ENCODE measurements around the gene ASF1B. TPM values are rescaled to one million over a fixed set of nuclear protein-coding genes. Genes with fewer than 3 reads are reported as not detected.
A peak's percentile ranks its signal among the peaks of the same experiment; 100 is the strongest.
"Not testable (repeated sequence)": the region's sequence is repeated elsewhere in the genome, so short reads cannot be mapped to it uniquely, and the experiment has no call there.

The ASF1B gene
- total and polyA plus RNA-seq, 9 donors, result 6.6 to 15.1 (median 12.5) TPM

- Histone ChIP-seq H3K4me1 (ENCODE audit: control insufficient read depth, insufficient read depth, low read length) (peaks cover 29% of the 10 kb centered on the region), H3K36me3 (ENCODE audit: control insufficient read depth, insufficient read depth, low read length) (peaks cover 29% of the 10 kb centered on the region), H3K4me3 (ENCODE audit: low read length) (no peak overlapping the region), H3K27me3 (ENCODE audit: control insufficient read depth, insufficient read depth, low read length) (no peaks in the 10 kb centered on the region), H3K9me3 (replicated peaks; ENCODE audit: control insufficient read depth, low read depth, low read length) (no peaks in the 10 kb centered on the region), H3K27ac (ENCODE audit: low read length) (peak overlapping the region; percentile 90)
- WGBS (ENCODE audit: insufficient coverage), result 33% methylated on average over 3 of the region's 10 CpGs
- DNase-seq, result peak; percentile 37
Observed at GRCh38 chr19:14150041-14150769, 13.8 kb upstream of the ASF1B start.

- no peaks in the 10 kb centered on the region for H3K27me3 ChIP-seq (ENCODE audit: control insufficient read depth, insufficient read depth, low read length)
- no peak overlapping the region for H3K4me3 ChIP-seq (ENCODE audit: low read length)
- no peaks in the 10 kb centered on the region for H3K9me3 ChIP-seq (replicated peaks; ENCODE audit: control insufficient read depth, low read depth, low read length)
- peak; percentile 94 for DNase-seq
- peaks cover 29% of the 10 kb centered on the region for H3K4me1 ChIP-seq (ENCODE audit: control insufficient read depth, insufficient read depth, low read length)
- WGBS (ENCODE audit: insufficient coverage), result 5% methylated on average over 6 of the region's 21 CpGs
- H3K36me3 ChIP-seq (ENCODE audit: control insufficient read depth, insufficient read depth, low read length), result peaks cover 24% of the 10 kb centered on the region
- peak overlapping the region; percentile 90 for H3K27ac ChIP-seq (ENCODE audit: low read length)
Observed at GRCh38 chr19:14149509-14149994, 13.2 kb upstream of the ASF1B start.

- Histone ChIP-seq H3K36me3 (ENCODE audit: control insufficient read depth, insufficient read depth, low read length) (peaks cover 24% of the 10 kb centered on the region), H3K27ac (ENCODE audit: low read length) (peak overlapping the region; percentile 90), H3K27me3 (ENCODE audit: control insufficient read depth, insufficient read depth, low read length) (no peaks in the 10 kb centered on the region), H3K4me3 (ENCODE audit: low read length) (no peak overlapping the region), H3K4me1 (ENCODE audit: control insufficient read depth, insufficient read depth, low read length) (peaks cover 29% of the 10 kb centered on the region), H3K9me3 (replicated peaks; ENCODE audit: control insufficient read depth, low read depth, low read length) (no peaks in the 10 kb centered on the region)
- 35% methylated on average over 4 of the region's 13 CpGs for WGBS (ENCODE audit: insufficient coverage)
- no peak for DNase-seq
Observed at GRCh38 chr19:14148751-14149410, 12.5 kb upstream of the ASF1B start.

- DNase-seq, result peak; percentile 87
- H3K27me3 ChIP-seq (ENCODE audit: control insufficient read depth, insufficient read depth, low read length), result no peaks in the 10 kb centered on the region
- peaks cover 29% of the 10 kb centered on the region for H3K4me1 ChIP-seq (ENCODE audit: control insufficient read depth, insufficient read depth, low read length)
- H3K4me3 ChIP-seq (ENCODE audit: low read length), result no peak overlapping the region
- WGBS (ENCODE audit: insufficient coverage), result 23% methylated on average over 18 of the region's 20 CpGs
- no peaks in the 10 kb centered on the region for H3K9me3 ChIP-seq (replicated peaks; ENCODE audit: control insufficient read depth, low read depth, low read length)
- H3K36me3 ChIP-seq (ENCODE audit: control insufficient read depth, insufficient read depth, low read length), result peaks cover 23% of the 10 kb centered on the region
- H3K27ac ChIP-seq (ENCODE audit: low read length), result peak overlapping the region; percentile 56
Observed at GRCh38 chr19:14147797-14148605, 11.6 kb upstream of the ASF1B start.

GRCh38 chr19:14146789-14147216 is 10.4 kb upstream of the ASF1B start:
- H3K27me3 ChIP-seq (ENCODE audit: control insufficient read depth, insufficient read depth, low read length), result no peaks in the 10 kb centered on the region
- H3K4me1 ChIP-seq (ENCODE audit: control insufficient read depth, insufficient read depth, low read length), result peaks cover 29% of the 10 kb centered on the region
- WGBS (ENCODE audit: insufficient coverage), result 25% methylated on average over 6 of the region's 7 CpGs
- H3K9me3 ChIP-seq (replicated peaks; ENCODE audit: control insufficient read depth, low read depth, low read length), result no peaks in the 10 kb centered on the region
- DNase-seq, result no peak
- no peak overlapping the region for H3K4me3 ChIP-seq (ENCODE audit: low read length)
- H3K27ac ChIP-seq (ENCODE audit: low read length), result no peak overlapping the region
- peaks cover 11% of the 10 kb centered on the region for H3K36me3 ChIP-seq (ENCODE audit: control insufficient read depth, insufficient read depth, low read length)

- H3K4me3 ChIP-seq (ENCODE audit: low read length); H3K36me3 ChIP-seq (ENCODE audit: control insufficient read depth, insufficient read depth, low read length); H3K27me3 ChIP-seq (ENCODE audit: control insufficient read depth, insufficient read depth, low read length); H3K9me3 ChIP-seq (replicated peaks; ENCODE audit: control insufficient read depth, low read depth, low read length); H3K27ac ChIP-seq (ENCODE audit: low read length); DNase-seq: not testable (repeated sequence)
- 93% methylated on average over 6 of the region's 10 CpGs for WGBS (ENCODE audit: insufficient coverage)
- peaks cover 29% of the 10 kb centered on the region for H3K4me1 ChIP-seq (ENCODE audit: control insufficient read depth, insufficient read depth, low read length)
Observed at GRCh38 chr19:14146169-14146568, 9.8 kb upstream of the ASF1B start.

- Histone ChIP-seq H3K27ac (ENCODE audit: low read length) (no peak overlapping the region), H3K27me3 (ENCODE audit: control insufficient read depth, insufficient read depth, low read length) (no peaks in the 10 kb centered on the region), H3K4me3 (ENCODE audit: low read length) (no peak overlapping the region), H3K9me3 (replicated peaks; ENCODE audit: control insufficient read depth, low read depth, low read length) (no peaks in the 10 kb centered on the region), H3K4me1 (ENCODE audit: control insufficient read depth, insufficient read depth, low read length) (peaks cover 25% of the 10 kb centered on the region), H3K36me3 (ENCODE audit: control insufficient read depth, insufficient read depth, low read length) (no peaks in the 10 kb centered on the region)
- 87% methylated on average over 6 of the region's 6 CpGs for WGBS (ENCODE audit: insufficient coverage)
- DNase-seq, result no peak
Observed at GRCh38 chr19:14145381-14145780, 9.0 kb upstream of the ASF1B start.

- Histone ChIP-seq H3K4me1 (ENCODE audit: control insufficient read depth, insufficient read depth, low read length) (peaks cover 14% of the 10 kb centered on the region), H3K9me3 (replicated peaks; ENCODE audit: control insufficient read depth, low read depth, low read length) (no peaks in the 10 kb centered on the region), H3K27me3 (ENCODE audit: control insufficient read depth, insufficient read depth, low read length) (no peaks in the 10 kb centered on the region), H3K27ac (ENCODE audit: low read length) (no peak overlapping the region), H3K4me3 (ENCODE audit: low read length) (no peak overlapping the region), H3K36me3 (ENCODE audit: control insufficient read depth, insufficient read depth, low read length) (no peaks in the 10 kb centered on the region)
- WGBS (ENCODE audit: insufficient coverage), result 85% methylated on average over 6 of the region's 12 CpGs
- no peak for DNase-seq
Observed at GRCh38 chr19:14142262-14143190, 6.1 kb upstream of the ASF1B start.

- Histone ChIP-seq H3K4me3 (ENCODE audit: low read length) (no peak overlapping the region), H3K27ac (ENCODE audit: low read length) (no peak overlapping the region), H3K4me1 (ENCODE audit: control insufficient read depth, insufficient read depth, low read length) (peaks cover 17% of the 10 kb centered on the region), H3K27me3 (ENCODE audit: control insufficient read depth, insufficient read depth, low read length) (no peaks in the 10 kb centered on the region), H3K36me3 (ENCODE audit: control insufficient read depth, insufficient read depth, low read length) (no peaks in the 10 kb centered on the region), H3K9me3 (replicated peaks; ENCODE audit: control insufficient read depth, low read depth, low read length) (no peaks in the 10 kb centered on the region)
- DNase-seq, result no peak
- 93% methylated on average over 6 of the region's 8 CpGs for WGBS (ENCODE audit: insufficient coverage)
Observed at GRCh38 chr19:14141041-14141440, 4.7 kb upstream of the ASF1B start.
